ENCODE results near the gene FARP1. TPM values are rescaled to one million over a fixed set of nuclear protein-coding genes. Genes with fewer than 3 reads are reported as not detected.

Gene FARP1
- total and polyA plus RNA-seq, 2 of the 13 experiments (the other 11 are each of a cell fraction or from before 2014, with no cell fraction given) = 70.6 to 126 TPM

- TF ChIP-seq POGK (CRISPR knock-in tag; conservative IDR thresholded peaks at IDR 0.05) (0 out of 2 replicates have a peak, but pooled peaks have one; percentile 48), RXRB (CRISPR knock-in tag; IDR thresholded peaks at IDR 0.05; ENCODE audit: borderline replicate concordance) (peak; percentile 79), CEBPB (IDR thresholded peaks at IDR 0.05; ENCODE audit: borderline replicate concordance, low read depth, low read length) (peak; percentile 91), ZNF354B (CRISPR knock-in tag; IDR thresholded peaks at IDR 0.05) (no peak), TCF7L2 (IDR thresholded peaks at IDR 0.05; ENCODE audit: low read depth, low read length) (no peak), ZKSCAN5 (CRISPR knock-in tag; IDR thresholded peaks at IDR 0.05) (no peak), ELF1 (CRISPR knock-in tag; IDR thresholded peaks at IDR 0.05) (peak; percentile 35; the same call in 1 of the 2 replicates), BCLAF1 (IDR thresholded peaks at IDR 0.05) (no peak), ZNF644 (CRISPR knock-in tag; IDR thresholded peaks at IDR 0.05; ENCODE audit: low read depth) (peak; percentile 63; the same call in 1 of the 2 replicates), TFDP1 (CRISPR knock-in tag; IDR thresholded peaks at IDR 0.05; ENCODE audit: borderline replicate concordance) (peak; percentile 30; the same call in 1 of the 2 replicates), ZNF432 (CRISPR knock-in tag; IDR thresholded peaks at IDR 0.05; ENCODE audit: borderline replicate concordance) (no peak), ZNF607 (CRISPR knock-in tag; IDR thresholded peaks at IDR 0.05; ENCODE audit: borderline replicate concordance) (no peak), RBM22 (optimal IDR thresholded peaks at IDR 0.05; ENCODE audit: low read length) (peak; percentile 24), ZNF121 (CRISPR knock-in tag; IDR thresholded peaks at IDR 0.05) (peak; percentile 10; the same call in 1 of the 2 replicates), ZC3H4 (CRISPR knock-in tag; IDR thresholded peaks at IDR 0.05; ENCODE audit: borderline replicate concordance) (no peak)
- TF ChIP-seq, protein P1, sequence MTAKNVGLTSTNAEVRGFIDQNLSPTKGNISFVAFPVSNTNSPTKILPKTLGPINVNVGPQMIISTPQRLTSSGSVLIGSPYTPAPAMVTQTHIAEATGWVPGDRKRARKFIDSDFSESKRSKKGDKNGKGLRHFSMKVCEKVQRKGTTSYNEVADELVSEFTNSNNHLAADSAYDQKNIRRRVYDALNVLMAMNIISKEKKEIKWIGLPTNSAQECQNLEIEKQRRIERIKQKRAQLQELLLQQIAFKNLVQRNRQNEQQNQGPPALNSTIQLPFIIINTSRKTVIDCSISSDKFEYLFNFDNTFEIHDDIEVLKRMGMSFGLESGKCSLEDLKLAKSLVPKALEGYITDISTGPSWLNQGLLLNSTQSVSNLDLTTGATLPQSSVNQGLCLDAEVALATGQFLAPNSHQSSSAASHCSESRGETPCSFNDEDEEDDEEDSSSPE (CRISPR knock-in tag; IDR thresholded peaks at IDR 0.05) = 0 out of 2 replicates have a peak, but pooled peaks have one; percentile 16
- TF ChIP-seq, protein P2, sequence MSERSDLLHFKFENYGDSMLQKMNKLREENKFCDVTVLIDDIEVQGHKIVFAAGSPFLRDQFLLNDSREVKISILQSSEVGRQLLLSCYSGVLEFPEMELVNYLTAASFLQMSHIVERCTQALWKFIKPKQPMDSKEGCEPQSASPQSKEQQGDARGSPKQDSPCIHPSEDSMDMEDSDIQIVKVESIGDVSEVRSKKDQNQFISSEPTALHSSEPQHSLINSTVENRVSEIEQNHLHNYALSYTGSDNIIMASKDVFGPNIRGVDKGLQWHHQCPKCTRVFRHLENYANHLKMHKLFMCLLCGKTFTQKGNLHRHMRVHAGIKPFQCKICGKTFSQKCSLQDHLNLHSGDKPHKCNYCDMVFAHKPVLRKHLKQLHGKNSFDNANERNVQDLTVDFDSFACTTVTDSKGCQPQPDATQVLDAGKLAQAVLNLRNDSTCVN (CRISPR knock-in tag; IDR thresholded peaks at IDR 0.05; ENCODE audit: borderline replicate concordance) = no peak
These were observed 158.2 kb downstream of the FARP1 start (continued) for GRCh38 chr13:98300956-98301641.

All from HepG2 (cell line).